NCI-H2107 (cell line): Measurements from ENCODE around the gene SLITRK6.
"Not testable (repeated sequence)": the region's sequence is repeated elsewhere in the genome, so short reads cannot be mapped to it uniquely, and the experiment has no call there.

Source experiments
- DNase-seq: peaks from one replicate; lab custom pipeline; 2025; lab: John Stamatoyannopoulos, UW

The SLITRK6 gene

GRCh38 chr13:85799097-85799582 is at the start of gene SLITRK6:
TSS of gene SLITRK6 (minus strand) at chr13:85799419. CDS start at chr13:85796508, 2,911 bp downstream.
- peak; percentile 16 for DNase-seq

GRCh38 chr13:85847012-85847411 is 47.8 kb upstream of the SLITRK6 start:
- no peak for DNase-seq

GRCh38 chr13:85841427-85841826 is 42.2 kb upstream of the SLITRK6 start:
- no peak for DNase-seq

- DNase-seq: no peak
These were observed 34.7 kb upstream of the SLITRK6 start for GRCh38 chr13:85833921-85834320.

GRCh38 chr13:85828094-85828684 is 29.0 kb upstream of the SLITRK6 start:
- DNase-seq: no peak

- no peak for DNase-seq
These were observed 26.2 kb upstream of the SLITRK6 start for GRCh38 chr13:85825454-85825853.

GRCh38 chr13:85823832-85824231 is 24.6 kb upstream of the SLITRK6 start:
- no peak for DNase-seq

- no peak for DNase-seq
These were observed 20.3 kb upstream of the SLITRK6 start for GRCh38 chr13:85819513-85819912.

GRCh38 chr13:85816413-85816812 is 17.2 kb upstream of the SLITRK6 start:
- no peak for DNase-seq

GRCh38 chr13:85812282-85812681 is 13.1 kb upstream of the SLITRK6 start:
- no peak for DNase-seq

GRCh38 chr13:85808811-85809210 is 9.6 kb upstream of the SLITRK6 start:
- DNase-seq: no peak

- DNase-seq: peak; percentile 4
These were observed 7.4 kb upstream of the SLITRK6 start for GRCh38 chr13:85806553-85807175.

GRCh38 chr13:85798556-85798955 is 663 bp downstream of the SLITRK6 start:
- DNase-seq: no peak

- no peak for DNase-seq
These were observed 1.9 kb downstream of the SLITRK6 start for GRCh38 chr13:85797311-85797710.

- no peak for DNase-seq
These were observed 14.0 kb downstream of the SLITRK6 start for GRCh38 chr13:85785205-85785604.

GRCh38 chr13:85772367-85772766 is 26.9 kb downstream of the SLITRK6 start:
- DNase-seq: no peak

- DNase-seq: no peak
These were observed 27.4 kb downstream of the SLITRK6 start for GRCh38 chr13:85771856-85772255.

GRCh38 chr13:85768946-85769345 is 30.3 kb downstream of the SLITRK6 start:
- DNase-seq: no peak

- no peak for DNase-seq
These were observed 44.1 kb downstream of the SLITRK6 start for GRCh38 chr13:85755123-85755522.

GRCh38 chr13:85743201-85743770 is 55.9 kb downstream of the SLITRK6 start:
- DNase-seq: not testable (repeated sequence)
